Subcutaneous preadipocyte (primary cell): ENCODE measurements around the gene SCARF1. TPM values are rescaled to one million over a fixed set of nuclear protein-coding genes. Genes with fewer than 3 reads are reported as not detected.

Experiments
- small RNA-seq: library from RNA; depleted of rRNA; stranded (forward); fragments of <200 nt; gene quantifications from one replicate; pipeline ENCODE3, GENCODE V24; 2012
- total RNA-seq: library from RNA; depleted of rRNA; stranded (reverse); fragments of >200 nt; gene quantifications from 2 replicates; pipeline ENCODE4 v1.2.3, GENCODE V29; 2012

SCARF1 gene
- total RNA-seq = 0.20 TPM in 1 of 2 replicates, not detected in the other

GRCh38 chr17:1645207-1646171 is at the start of gene SCARF1:
Gene SCARF1 (minus strand): TSS chr17:1645732. CDS start chr17:1645697, 35 bp downstream.

GRCh38 chr17:1684378-1685189 is 39.1 kb upstream of the SCARF1 start, which contains the start of gene PRPF8:
Gene PRPF8 (minus strand): TSS chr17:1684867. CDS start chr17:1684571, 296 bp downstream.

GRCh38 chr17:1649844-1650501 is 4.4 kb upstream of the SCARF1 start, which contains the start of gene RILP:
Gene RILP (minus strand): TSS chr17:1649866. CDS start chr17:1649804, 62 bp downstream.

GRCh38 chr17:1627982-1628855 is 17.3 kb downstream of the SCARF1 start, which contains the start of gene SLC43A2:
Gene SLC43A2 (minus strand): TSS chr17:1628834. CDS start chr17:1627874, 960 bp downstream.

Small RNA genes within 50 kb of the gene (small RNA-seq; reads per million reads assigned to genes)
- not detected for gene RN7SL105P

Other genes with a start within 250 kb of the SCARF1 start
- gene YWHAE, start 245.5 kb downstream of the SCARF1 start, total RNA-seq = 476 and 489 TPM in 2 replicates
- 84.1 and 97.6 TPM in 2 replicates for gene CRK, start 189.5 kb downstream of the SCARF1 start, total RNA-seq
- gene MYO1C, start 153.0 kb downstream of the SCARF1 start, total RNA-seq = 107 and 128 TPM in 2 replicates
- gene INPP5K, start 129.1 kb downstream of the SCARF1 start, total RNA-seq = 15.6 and 22.0 TPM in 2 replicates
- 16.2 and 18.7 TPM in 2 replicates for gene PITPNA, start 82.9 kb downstream of the SCARF1 start, total RNA-seq
- gene SLC43A2, start 16.9 kb downstream of the SCARF1 start, total RNA-seq = 2.2 and 3.3 TPM in 2 replicates
- 4.0 and 6.1 TPM in 2 replicates for gene RILP, start 4.1 kb upstream of the SCARF1 start, total RNA-seq
- gene PRPF8, start 39.1 kb upstream of the SCARF1 start, total RNA-seq = 131 and 150 TPM in 2 replicates
- gene TLCD2, start 64.6 kb upstream of the SCARF1 start, total RNA-seq = 0.98 and 1.5 TPM in 2 replicates
- 46.9 and 47.4 TPM in 2 replicates for gene WDR81, start 79.0 kb upstream of the SCARF1 start, total RNA-seq
- gene SERPINF2, start 97.1 kb upstream of the SCARF1 start, total RNA-seq = under 0.01 TPM in 1 of 2 replicates, not detected in the other
- gene SERPINF1, start 116.3 kb upstream of the SCARF1 start, total RNA-seq = 72.1 and 268 TPM in 2 replicates
- 9.2 and 13.1 TPM in 2 replicates for gene SMYD4, start 184.2 kb upstream of the SCARF1 start, total RNA-seq
- 19.0 and 20.6 TPM in 2 replicates for gene RPA1, start 184.3 kb upstream of the SCARF1 start, total RNA-seq